ENCODE measurements around the gene DOK3.

DOK3 gene

GRCh38 chr5:177455036-177455660, 54.5 kb downstream of the DOK3 start:
- Histone ChIP-seq H3K4me3 (ENCODE audit: low read length) (no peak overlapping the region), H3K36me3 (ENCODE audit: insufficient read depth, low read length) (peaks cover 55% of the 10 kb centered on the region), H3K4me1 (ENCODE audit: insufficient read depth, low read length) (peaks cover 44% of the 10 kb centered on the region), H3K27me3 (ENCODE audit: insufficient read depth, low read length) (no peaks in the 10 kb centered on the region), H3K9me3 (ENCODE audit: low read length) (no peaks in the 10 kb centered on the region), H2AFZ (ENCODE audit: low read depth, low read length) (no peak overlapping the region)

- no peak overlapping the region for H2AFZ ChIP-seq (ENCODE audit: low read depth, low read length)
- H3K4me1 ChIP-seq (ENCODE audit: insufficient read depth, low read length) = peaks cover 44% of the 10 kb centered on the region
- H3K27me3 ChIP-seq (ENCODE audit: insufficient read depth, low read length) = no peaks in the 10 kb centered on the region
- no peaks in the 10 kb centered on the region for H3K9me3 ChIP-seq (ENCODE audit: low read length)
- H3K4me3 ChIP-seq (ENCODE audit: low read length) = no peak overlapping the region
- H3K36me3 ChIP-seq (ENCODE audit: insufficient read depth, low read length) = peaks cover 50% of the 10 kb centered on the region
Observed at GRCh38 chr5:177454397-177455035, 55.1 kb downstream of the DOK3 start.

- Histone ChIP-seq H3K27me3 (ENCODE audit: insufficient read depth, low read length) (no peaks in the 10 kb centered on the region), H3K9me3 (ENCODE audit: low read length) (no peaks in the 10 kb centered on the region), H2AFZ (ENCODE audit: low read depth, low read length) (no peak overlapping the region), H3K4me1 (ENCODE audit: insufficient read depth, low read length) (peaks cover 44% of the 10 kb centered on the region), H3K4me3 (ENCODE audit: low read length) (no peak overlapping the region), H3K36me3 (ENCODE audit: insufficient read depth, low read length) (peaks cover 44% of the 10 kb centered on the region)
Observed at GRCh38 chr5:177453852-177454396, 55.7 kb downstream of the DOK3 start.

GRCh38 chr5:177452688-177453638, 56.7 kb downstream of the DOK3 start:
- Histone ChIP-seq H3K4me3 (ENCODE audit: low read length) (no peak overlapping the region), H3K36me3 (ENCODE audit: insufficient read depth, low read length) (peaks cover 35% of the 10 kb centered on the region), H2AFZ (ENCODE audit: low read depth, low read length) (no peak overlapping the region), H3K4me1 (ENCODE audit: insufficient read depth, low read length) (peaks cover 44% of the 10 kb centered on the region), H3K9me3 (ENCODE audit: low read length) (no peaks in the 10 kb centered on the region), H3K27me3 (ENCODE audit: insufficient read depth, low read length) (no peaks in the 10 kb centered on the region)
